CD4-positive, alpha-beta memory T cell (primary cell): ENCODE results near the gene ZFP91. TPM values are rescaled to one million over a fixed set of nuclear protein-coding genes. Genes with fewer than 3 reads are reported as not detected.

Experiments used
- CTCF ChIA-PET: fragments of 350-600 bp; sonication (Branson Sonifier 250); formaldehyde crosslinking; loops from one replicate; lab custom pipeline; 2021; ENCODE audit warnings: inconsistent platforms; ENCODE audit not compliant: partially characterized antibody; lab: Charles Lee
- POLR2A ChIA-PET: fragments of 350-600 bp; sonication (Branson Sonifier 250); formaldehyde crosslinking; loops from one replicate; lab custom pipeline; 2021; ENCODE audit not compliant: partially characterized antibody; lab: Charles Lee
- DNase-seq, 5 donors: peaks; one replicate each; pipeline versions ENCODE4 v3.0.0 to v3.0.0-alpha.2; 2020 to 2022; ENCODE audit warnings: mixed read lengths in 1 of 5
- H3K27ac ChIP-seq: one replicate; pipeline ENCODE4 v1.7.0; 2013; ENCODE audit warnings: low read depth, low read length
- H3K27me3 ChIP-seq: 2 replicates; pipeline ENCODE4 v1.7.0; 2013; ENCODE audit warnings: mild to moderate bottlenecking, low read length, moderate library complexity; ENCODE audit not compliant: insufficient read depth
- H3K36me3 ChIP-seq: 2 replicates; pipeline ENCODE4 v1.7.0; 2013; ENCODE audit warnings: mild to moderate bottlenecking, low read length, moderate library complexity; ENCODE audit not compliant: insufficient read depth
- H3K4me1 ChIP-seq: 2 replicates; pipeline ENCODE4 v1.7.0; 2013; ENCODE audit warnings: mild to moderate bottlenecking, low read length, moderate library complexity; ENCODE audit not compliant: insufficient read depth
- H3K4me3 ChIP-seq, 2 donors: one replicate each; pipeline ENCODE4 v1.7.0; 2013; ENCODE audit warnings: low read length in 2 of 2, mild to moderate bottlenecking in 1 of 2
- H3K9me3 ChIP-seq, 2 donors: one replicate each; pipeline ENCODE4 v1.7.0; 2013; ENCODE audit warnings: low read length in 2 of 2, control low read depth in 1 of 2; ENCODE audit not compliant: control insufficient read depth in 1 of 2
- H3K27ac Mint-ChIP-seq, 7 donors: one replicate each; pipeline ENCODE4 v1.8.0; 2020 to 2021; ENCODE audit warnings: mixed read lengths in 7 of 7, mild to moderate bottlenecking in 6 of 7, inconsistent platforms in 3 of 7, moderate library complexity in 3 of 7
- H3K27me3 Mint-ChIP-seq, 2 donors: one replicate each; pipeline ENCODE4 v1.8.0; 2020 to 2021; ENCODE audit warnings: mixed read lengths in 2 of 2
- H3K36me3 Mint-ChIP-seq, 2 donors: one replicate each; pipeline ENCODE4 v1.8.0; 2020 to 2021; ENCODE audit warnings: mixed read lengths in 2 of 2, inconsistent platforms in 1 of 2, mild to moderate bottlenecking in 1 of 2
- H3K4me1 Mint-ChIP-seq, 4 donors: one replicate each; pipeline ENCODE4 v1.8.0; 2020 to 2021; ENCODE audit warnings: mixed read lengths in 4 of 4, mild to moderate bottlenecking in 1 of 4
- H3K4me3 Mint-ChIP-seq, 8 donors: one replicate each; pipeline ENCODE4 v1.8.0; 2020 to 2021; ENCODE audit warnings: mixed read lengths in 8 of 8, mild to moderate bottlenecking in 7 of 8, moderate library complexity in 6 of 8, inconsistent platforms in 3 of 8
- H3K9me3 Mint-ChIP-seq, 8 donors: one replicate each; pipeline ENCODE4 v1.8.0; 2020 to 2021; ENCODE audit warnings: mixed read lengths in 8 of 8, mild to moderate bottlenecking in 5 of 8, inconsistent platforms in 3 of 8, moderate library complexity in 1 of 8
- intact Hi-C: fragments of 100-400 bp; cut with micrococcal nuclease; formaldehyde crosslinking; loops from one replicate; pipeline ENCODE4 v1.15.1; 2023
- polyA plus RNA-seq, 2 donors: library from polyadenylated mRNA; unstranded; fragments of 300-500 nt; fragmentation: Illumina TruSeq; gene quantifications; one replicate each; pipeline ENCODE4 v1.2.3, GENCODE V29; 2021
- total RNA-seq, 2 experiments: library from RNA; stranded (reverse); gene quantifications; one replicate each; pipeline ENCODE4 v1.2.3, GENCODE V29; 2021

The ZFP91 gene
- total and polyA plus RNA-seq, 4 experiments from 2014 or later: 3.8 to 38.4 (median 22.7) TPM

- H3K36me3 ChIP-seq: no peaks in the 10 kb centered on the region
- H3K4me1 ChIP-seq: peaks cover 70% of the 10 kb centered on the region
- Mint-ChIP-seq H3K27me3 (peaks cover 0 to 3% of the 10 kb centered on the region in 2 donors), H3K27ac (peak overlapping the region; percentile 98 to 100 (median 100)), H3K4me1 (peaks cover 37 to 86% (median 58%) of the 10 kb centered on the region in 4 donors), H3K9me3 (peaks cover 0 to 14% (median 0%) of the 10 kb centered on the region in 8 donors), H3K4me3 (peak overlapping the region; percentile 93 to 99 (median 98)), H3K36me3 (peaks cover 0 to 33% of the 10 kb centered on the region in 2 donors)
- H3K4me3 ChIP-seq: peak overlapping the region; percentile 63 to 81
- peak; percentile 89 to 94 (median 90) for DNase-seq
- ChIA-PET CTCF (interaction anchor here (0.7 to 8.6 kb wide), 5 partner anchors 13 to 59 kb away, joined by 3 to 187 read pairs (median 3); no protein-coding TSS in a partner anchor), POLR2A (interaction anchor here (0.8 to 6.4 kb wide), 6 partner anchors 13 to 866 kb away, joined by 3 to 109 read pairs (median 8); no protein-coding TSS in a partner anchor)
- H3K9me3 ChIP-seq: no peaks in the 10 kb centered on the region
- intact Hi-C loops: loop anchor here (1.0 to 10.0 kb wide), 11 partner anchors 11 to 1245 kb away; partner anchors contain the start of genes FAM111B, SELENOH, SSRP1 and UBE2L6
- no peaks in the 10 kb centered on the region for H3K27me3 ChIP-seq
- H3K27ac ChIP-seq: peak overlapping the region; percentile 99
Observed at GRCh38 chr11:58579192-58580129, 598 bp downstream of the ZFP91 start.

- Histone ChIP-seq H3K9me3 (no peaks in the 10 kb centered on the region), H3K27ac (peak overlapping the region; percentile 99), H3K4me3 (peak overlapping the region; percentile 10 to 81), H3K36me3 (no peaks in the 10 kb centered on the region), H3K4me1 (peaks cover 68% of the 10 kb centered on the region), H3K27me3 (no peaks in the 10 kb centered on the region)
- peaks cover 0 to 3% of the 10 kb centered on the region in 2 donors for H3K27me3 Mint-ChIP-seq
- peaks cover 0 to 14% (median 0%) of the 10 kb centered on the region in 8 donors for H3K9me3 Mint-ChIP-seq
- H3K36me3 Mint-ChIP-seq: peaks cover 0 to 34% of the 10 kb centered on the region in 2 donors
- peak overlapping the region; percentile 73 to 100 (median 97) for H3K27ac Mint-ChIP-seq
- intact Hi-C loops: no loop called here
- H3K4me1 Mint-ChIP-seq: peaks cover 32 to 78% (median 53%) of the 10 kb centered on the region in 4 donors
- no peak for DNase-seq
- ChIA-PET POLR2A (interaction anchor here (1.1 to 6.4 kb wide), 3 partner anchors 14 to 60 kb away, joined by 4 to 109 read pairs (median 10); no protein-coding TSS in a partner anchor), CTCF (interaction anchor here (1.0 to 8.6 kb wide), 4 partner anchors 14 to 60 kb away, joined by 3 to 187 read pairs (median 4); no protein-coding TSS in a partner anchor)
- peak overlapping the region; percentile 93 to 98 (median 96) for H3K4me3 Mint-ChIP-seq
Observed at GRCh38 chr11:58580311-58580710, 1.4 kb downstream of the ZFP91 start.

- intact Hi-C loops: no loop called here
- Histone ChIP-seq H3K4me1 (peaks cover 57% of the 10 kb centered on the region), H3K4me3 (no peak overlapping the region), H3K9me3 (no peaks in the 10 kb centered on the region), H3K36me3 (peaks cover 10% of the 10 kb centered on the region), H3K27ac (no peak overlapping the region), H3K27me3 (no peaks in the 10 kb centered on the region)
- H3K4me3 Mint-ChIP-seq: peak overlapping the region in 4 of 8 donors; percentile 13 to 51 (median 28)
- no peak for DNase-seq
- H3K27ac Mint-ChIP-seq: peak overlapping the region in 1 of 7 donors; percentile 3
- H3K36me3 Mint-ChIP-seq: peaks cover 10 to 34% of the 10 kb centered on the region in 2 donors
- peaks cover 0 to 14% (median 0%) of the 10 kb centered on the region in 8 donors for H3K9me3 Mint-ChIP-seq
- CTCF ChIA-PET: interaction anchor here (0.7 to 8.6 kb wide), 3 partner anchors 16 to 48 kb away, joined by 3 to 187 read pairs (median 3); no protein-coding TSS in a partner anchor
- POLR2A ChIA-PET: interaction anchor here (0.8 to 1.9 kb wide), 2 partner anchors 9 to 14 kb away, joined by 3 to 8 read pairs; no protein-coding TSS in a partner anchor
- peaks cover 33 to 70% (median 43%) of the 10 kb centered on the region in 4 donors for H3K4me1 Mint-ChIP-seq
- peaks cover 0 to 3% of the 10 kb centered on the region in 2 donors for H3K27me3 Mint-ChIP-seq
Observed at GRCh38 chr11:58582437-58582836, 3.6 kb downstream of the ZFP91 start.

- Mint-ChIP-seq H3K36me3 (peaks cover 16 to 21% of the 10 kb centered on the region in 2 donors), H3K9me3 (no peaks in the 10 kb centered on the region), H3K4me1 (peaks cover 36 to 46% (median 38%) of the 10 kb centered on the region in 4 donors), H3K4me3 (no peak overlapping the region), H3K27me3 (no peaks in the 10 kb centered on the region), H3K27ac (peak overlapping the region in 1 of 7 donors; percentile 1)
- Histone ChIP-seq H3K4me3 (no peak overlapping the region), H3K9me3 (no peaks in the 10 kb centered on the region), H3K27ac (no peak overlapping the region), H3K27me3 (no peaks in the 10 kb centered on the region), H3K36me3 (peaks cover 10% of the 10 kb centered on the region), H3K4me1 (peaks cover 34% of the 10 kb centered on the region)
- ChIA-PET POLR2A (interaction anchor here (1.6 kb wide), 1 partner anchor 10 kb away, joined by 9 read pairs; the partner anchor contains the start of gene LPXN), CTCF (interaction anchor here (1.1 to 2.3 kb wide), 2 partner anchors 19 to 43 kb away, joined by 3 to 10 read pairs; no protein-coding TSS in a partner anchor)
- intact Hi-C loops: no loop called here
- DNase-seq: no peak
Observed at GRCh38 chr11:58586998-58587397, 8.1 kb downstream of the ZFP91 start.

GRCh38 chr11:58591659-58592058 is 12.8 kb downstream of the ZFP91 start:
- Mint-ChIP-seq H3K27ac (peak overlapping the region in 2 of 7 donors; percentile 23 to 48), H3K9me3 (no peaks in the 10 kb centered on the region), H3K36me3 (peaks cover 31 to 37% of the 10 kb centered on the region in 2 donors), H3K4me1 (peaks cover 43 to 63% (median 51%) of the 10 kb centered on the region in 4 donors), H3K4me3 (no peak overlapping the region), H3K27me3 (no peaks in the 10 kb centered on the region)
- H3K27ac ChIP-seq: no peak overlapping the region
- no peaks in the 10 kb centered on the region for H3K9me3 ChIP-seq
- intact Hi-C loops: no loop called here
- peaks cover 4% of the 10 kb centered on the region for H3K36me3 ChIP-seq
- ChIA-PET POLR2A (interaction anchor here (0.8 to 1.2 kb wide), 2 partner anchors 37 to 47 kb away, joined by 3 to 5 read pairs; no protein-coding TSS in a partner anchor), CTCF (interaction anchor here (1.2 kb wide), 1 partner anchor 24 kb away, joined by 4 read pairs; no protein-coding TSS in a partner anchor)
- H3K4me3 ChIP-seq: no peak overlapping the region
- H3K27me3 ChIP-seq: no peaks in the 10 kb centered on the region
- no peak for DNase-seq
- H3K4me1 ChIP-seq: peaks cover 25% of the 10 kb centered on the region

- H3K27ac ChIP-seq: no peak overlapping the region
- H3K27me3 ChIP-seq: no peaks in the 10 kb centered on the region
- H3K4me1 ChIP-seq: peaks cover 38% of the 10 kb centered on the region
- DNase-seq: peak in 1 of 5 donors; percentile 38
- CTCF ChIA-PET: interaction anchor here (1.1 to 2.2 kb wide), 2 partner anchors 12 to 24 kb away, joined by 4 to 9 read pairs; no protein-coding TSS in a partner anchor
- H3K36me3 ChIP-seq: no peaks in the 10 kb centered on the region
- Mint-ChIP-seq H3K9me3 (no peaks in the 10 kb centered on the region), H3K27me3 (no peaks in the 10 kb centered on the region), H3K4me3 (peak overlapping the region in 2 of 8 donors; percentile 2 to 20), H3K36me3 (peaks cover 29 to 36% of the 10 kb centered on the region in 2 donors), H3K4me1 (peaks cover 50 to 65% (median 56%) of the 10 kb centered on the region in 4 donors), H3K27ac (peak overlapping the region in 4 of 7 donors; percentile 37 to 53 (median 40))
- no peaks in the 10 kb centered on the region for H3K9me3 ChIP-seq
- intact Hi-C loops: no loop called here
- POLR2A ChIA-PET: interaction anchor here (1.0 to 1.2 kb wide), 2 partner anchors 19 to 38 kb away, joined by 3 read pairs; no protein-coding TSS in a partner anchor
- H3K4me3 ChIP-seq: no peak overlapping the region
Observed at GRCh38 chr11:58592760-58593472, 14.1 kb downstream of the ZFP91 start.
